Cardiac fibroblast (primary cell): Measurements from ENCODE around the gene TMEM11.

Source experiments
- DNase-seq, 2 donors: peaks; one replicate each; pipeline versions ENCODE4 v3.0.0 to v3.0.0-alpha.2; 2010; ENCODE audit warnings: low read depth in 2 of 2
- H3K4me3 ChIP-seq, 2 donors: replicated peaks in 1 of 2; 1 replicate in 1 of 2; 2 replicates in 1 of 2; pipeline ENCODE4 v1.5.1; 2011; ENCODE audit warnings: low read depth in 2 of 2, low read length in 2 of 2, mild to moderate bottlenecking in 2 of 2, moderate library complexity in 1 of 2
- CTCF ChIP-seq: IDR thresholded peaks from one replicate; pipeline ENCODE4 v1.5.1; 2011; ENCODE audit warnings: low read depth, mild to moderate bottlenecking, low read length, inconsistent platforms

TMEM11 gene

GRCh38 chr17:21200590-21201297, 13.2 kb downstream of the TMEM11 start:
- no peak overlapping the region for H3K4me3 ChIP-seq
- DNase-seq: no peak
- no peak for TF ChIP-seq CTCF

- no peak for DNase-seq
- TF ChIP-seq CTCF: no peak
- H3K4me3 ChIP-seq: no peak overlapping the region
These were observed 14.1 kb downstream of the TMEM11 start for GRCh38 chr17:21199856-21200255.

- H3K4me3 ChIP-seq: no peak overlapping the region
- peak; percentile 25 to 66 for DNase-seq
- TF ChIP-seq CTCF: no peak
These were observed 14.7 kb downstream of the TMEM11 start for GRCh38 chr17:21199311-21199710.

GRCh38 chr17:21198411-21198810, 15.6 kb downstream of the TMEM11 start:
- TF ChIP-seq CTCF: no peak
- no peak for DNase-seq
- H3K4me3 ChIP-seq: no peak overlapping the region

GRCh38 chr17:21196126-21196525, 17.8 kb downstream of the TMEM11 start:
- no peak for TF ChIP-seq CTCF
- no peak overlapping the region for H3K4me3 ChIP-seq
- DNase-seq: no peak

- TF ChIP-seq CTCF: no peak
- peak in 1 of 2 donors; percentile 65 for DNase-seq
- H3K4me3 ChIP-seq: no peak overlapping the region
These were observed 19.3 kb downstream of the TMEM11 start for GRCh38 chr17:21194703-21195102.

GRCh38 chr17:21194226-21194625, 19.7 kb downstream of the TMEM11 start:
- no peak overlapping the region for H3K4me3 ChIP-seq
- DNase-seq: peak in 1 of 2 donors; percentile 18
- TF ChIP-seq CTCF: no peak
